Measurements from ENCODE around the gene TSPAN14. TPM values are rescaled to one million over a fixed set of nuclear protein-coding genes. Genes with fewer than 3 reads are reported as not detected.

TSPAN14 gene
- total RNA-seq, 2 experiments from 2014 or later = 17.0 to 33.4 TPM

DNA sequence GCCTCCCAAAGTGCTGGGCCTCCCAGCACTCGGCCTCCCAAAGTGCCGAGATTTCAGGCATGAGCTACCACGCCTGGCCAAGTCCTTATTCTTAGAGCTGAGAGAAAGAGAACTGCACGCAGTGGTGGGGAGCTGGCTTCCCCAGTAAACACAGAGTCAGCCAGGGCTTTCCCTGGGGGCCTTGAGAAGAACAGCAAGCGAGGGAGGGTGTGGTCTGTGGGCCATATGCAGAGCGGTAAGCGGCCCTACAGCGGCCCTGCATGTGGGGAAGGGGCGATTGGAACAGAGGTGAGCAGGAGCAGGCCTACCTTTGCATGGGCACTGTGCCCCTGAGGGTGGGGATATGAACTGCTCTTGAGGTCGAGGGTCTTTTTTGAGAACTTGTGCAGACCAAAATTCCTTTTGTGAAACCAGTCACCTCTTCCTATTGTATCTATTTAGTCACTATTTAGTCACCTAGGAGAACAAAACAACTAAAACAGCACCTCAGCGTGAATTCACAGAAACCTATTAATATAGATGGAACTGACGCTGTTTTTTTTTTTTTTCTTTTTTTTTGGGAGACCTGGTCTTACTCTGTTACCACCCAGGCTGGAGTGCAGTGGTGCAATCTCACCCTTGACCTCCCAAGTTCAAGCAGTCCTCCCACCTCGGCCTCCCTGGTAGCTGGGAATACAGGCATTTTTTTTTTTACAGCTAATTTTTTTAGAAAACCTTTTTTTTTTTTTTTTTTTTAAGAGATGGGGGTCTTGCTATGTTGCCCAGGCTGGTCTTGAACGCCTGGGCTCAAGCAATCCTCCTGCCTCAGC, 46.7 kb downstream of the TSPAN14 start:
- no peak overlapping the region for H2AFZ ChIP-seq (ENCODE audit: low read length)
- peaks cover 41% of the 10 kb centered on the region for H3K36me3 ChIP-seq (ENCODE audit: insufficient read depth, low read length)
- peaks cover 12% of the 10 kb centered on the region for H3K9me3 ChIP-seq (ENCODE audit: low read length)
- DNase-seq (ENCODE audit: low spot score) = no peak
- H3K79me2 ChIP-seq (ENCODE audit: insufficient read depth, low read depth, low read length) = peaks cover 17% of the 10 kb centered on the region
- ChIA-PET CTCF (ENCODE audit: unreplicated experiment) (interaction anchor here (1.1 kb wide), 1 partner anchor 36 kb away, joined by 8 read pairs; no protein-coding TSS in a partner anchor), POLR2A (interaction anchor here (0.6 to 1.1 kb wide), 4 partner anchors 9 to 53 kb away, joined by 3 to 4 read pairs (median 4); no protein-coding TSS in a partner anchor)
- no peak overlapping the region for H3K4me2 ChIP-seq (ENCODE audit: low read length)
- H3K4me3 ChIP-seq (ENCODE audit: low read depth, low read length, poor library complexity, severe bottlenecking) = no peak overlapping the region
- H4K20me1 ChIP-seq (ENCODE audit: insufficient read depth, low read length) = no peaks in the 10 kb centered on the region
- intact Hi-C loops (cut with micrococcal nuclease; ENCODE audit: unreplicated experiment) = no loop called here
- no peak overlapping the region for H3K27ac ChIP-seq (ENCODE audit: low read depth, low read length, poor library complexity, severe bottlenecking)
- no TSS peak for BruUV-seq (replicated peaks)
- H3K4me1 ChIP-seq (ENCODE audit: insufficient read depth, low read length, poor library complexity, severe bottlenecking) = no peaks in the 10 kb centered on the region
- no peaks in the 10 kb centered on the region for H3K9me2 ChIP-seq (ENCODE audit: insufficient read depth, low read length)
- TF ChIP-seq, protein P1, sequence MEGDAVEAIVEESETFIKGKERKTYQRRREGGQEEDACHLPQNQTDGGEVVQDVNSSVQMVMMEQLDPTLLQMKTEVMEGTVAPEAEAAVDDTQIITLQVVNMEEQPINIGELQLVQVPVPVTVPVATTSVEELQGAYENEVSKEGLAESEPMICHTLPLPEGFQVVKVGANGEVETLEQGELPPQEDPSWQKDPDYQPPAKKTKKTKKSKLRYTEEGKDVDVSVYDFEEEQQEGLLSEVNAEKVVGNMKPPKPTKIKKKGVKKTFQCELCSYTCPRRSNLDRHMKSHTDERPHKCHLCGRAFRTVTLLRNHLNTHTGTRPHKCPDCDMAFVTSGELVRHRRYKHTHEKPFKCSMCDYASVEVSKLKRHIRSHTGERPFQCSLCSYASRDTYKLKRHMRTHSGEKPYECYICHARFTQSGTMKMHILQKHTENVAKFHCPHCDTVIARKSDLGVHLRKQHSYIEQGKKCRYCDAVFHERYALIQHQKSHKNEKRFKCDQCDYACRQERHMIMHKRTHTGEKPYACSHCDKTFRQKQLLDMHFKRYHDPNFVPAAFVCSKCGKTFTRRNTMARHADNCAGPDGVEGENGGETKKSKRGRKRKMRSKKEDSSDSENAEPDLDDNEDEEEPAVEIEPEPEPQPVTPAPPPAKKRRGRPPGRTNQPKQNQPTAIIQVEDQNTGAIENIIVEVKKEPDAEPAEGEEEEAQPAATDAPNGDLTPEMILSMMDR (conservative IDR thresholded peaks at IDR 0.05; ENCODE audit: low read length) = no peak
- no peak for TF ChIP-seq EZH2phosphoT487 (IDR thresholded peaks at IDR 0.05; ENCODE audit: borderline replicate concordance, low read depth, low read length)

DNA sequence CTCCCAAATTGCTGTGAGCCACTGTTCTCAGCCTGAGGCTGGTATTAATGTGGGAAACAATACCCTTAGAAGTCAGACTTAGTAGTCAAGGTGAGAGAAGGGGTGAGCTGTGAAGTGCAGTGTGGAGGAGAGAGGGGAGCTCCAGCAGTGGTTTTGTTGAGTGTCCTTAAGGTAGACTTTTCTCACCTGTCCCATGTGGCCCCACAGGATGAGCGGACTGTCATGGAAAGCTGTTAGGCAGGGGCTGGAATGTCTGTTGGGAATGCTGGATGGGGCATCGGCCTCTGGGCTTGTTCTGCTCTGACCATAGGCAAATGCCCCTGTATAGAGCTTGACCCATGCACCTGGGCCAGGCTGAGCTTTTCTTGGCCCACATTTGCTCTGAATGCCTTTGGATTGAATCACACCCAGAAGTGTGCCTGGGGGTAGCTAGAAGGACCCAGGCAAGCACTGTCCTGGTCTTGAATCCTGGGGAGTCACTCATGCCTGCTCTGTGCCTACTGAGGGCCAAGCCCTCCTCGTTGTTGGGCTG, 47.3 kb downstream of the TSPAN14 start:
- no TSS peak for BruUV-seq (replicated peaks)
- TF ChIP-seq EZH2phosphoT487 (IDR thresholded peaks at IDR 0.05; ENCODE audit: borderline replicate concordance, low read depth, low read length) = no peak
- TF ChIP-seq, protein P1 (conservative IDR thresholded peaks at IDR 0.05; ENCODE audit: low read length) = no peak
- H3K27ac ChIP-seq (ENCODE audit: low read depth, low read length, poor library complexity, severe bottlenecking) = no peak overlapping the region
- H3K4me2 ChIP-seq (ENCODE audit: low read length) = no peak overlapping the region
- POLR2A ChIA-PET = interaction anchor here (0.6 to 0.7 kb wide), 2 partner anchors 53 to 57 kb away, joined by 3 to 4 read pairs; no protein-coding TSS in a partner anchor
- intact Hi-C loops (cut with micrococcal nuclease; ENCODE audit: unreplicated experiment) = no loop called here
- H3K36me3 ChIP-seq (ENCODE audit: insufficient read depth, low read length) = peaks cover 37% of the 10 kb centered on the region
- no peak overlapping the region for H3K4me3 ChIP-seq (ENCODE audit: low read depth, low read length, poor library complexity, severe bottlenecking)
- no peak for DNase-seq (ENCODE audit: low spot score)
- H4K20me1 ChIP-seq (ENCODE audit: insufficient read depth, low read length) = no peaks in the 10 kb centered on the region
- H3K9me3 ChIP-seq (ENCODE audit: low read length) = peaks cover 7% of the 10 kb centered on the region
- no peaks in the 10 kb centered on the region for H3K9me2 ChIP-seq (ENCODE audit: insufficient read depth, low read length)
- no peaks in the 10 kb centered on the region for H3K4me1 ChIP-seq (ENCODE audit: insufficient read depth, low read length, poor library complexity, severe bottlenecking)
- CTCF ChIA-PET (ENCODE audit: unreplicated experiment) = interaction anchor here (0.5 to 1.1 kb wide), 2 partner anchors 11 to 37 kb away, joined by 3 to 8 read pairs; no protein-coding TSS in a partner anchor
- peaks cover 10% of the 10 kb centered on the region for H3K79me2 ChIP-seq (ENCODE audit: insufficient read depth, low read depth, low read length)
- no peak overlapping the region for H2AFZ ChIP-seq (ENCODE audit: low read length)
